Left renal pelvis (tissue), 4 donors: ENCODE results near the gene PIM3. TPM values are rescaled to one million over a fixed set of nuclear protein-coding genes. Genes with fewer than 3 reads are reported as not detected.
A peak's percentile ranks its signal among the peaks of the same experiment; 100 is the strongest.

Source experiments
- DNase-seq, 4 donors: peaks; one replicate each; pipeline ENCODE4 v3.0.0-alpha.2; 2013; ENCODE audit warnings: low read depth in 4 of 4, low spot score in 3 of 4
- polyA plus RNA-seq, 4 donors: library from polyadenylated mRNA; unstranded; fragments of 120-200 nt; gene quantifications; one replicate each; pipeline ENCODE4 v1.2.1, GENCODE V29; 2013; ENCODE audit not compliant: insufficient read length in 4 of 4

PIM3 gene
- polyA plus RNA-seq, 4 donors, result 13.8 to 26.2 (median 15.3) TPM

DNA sequence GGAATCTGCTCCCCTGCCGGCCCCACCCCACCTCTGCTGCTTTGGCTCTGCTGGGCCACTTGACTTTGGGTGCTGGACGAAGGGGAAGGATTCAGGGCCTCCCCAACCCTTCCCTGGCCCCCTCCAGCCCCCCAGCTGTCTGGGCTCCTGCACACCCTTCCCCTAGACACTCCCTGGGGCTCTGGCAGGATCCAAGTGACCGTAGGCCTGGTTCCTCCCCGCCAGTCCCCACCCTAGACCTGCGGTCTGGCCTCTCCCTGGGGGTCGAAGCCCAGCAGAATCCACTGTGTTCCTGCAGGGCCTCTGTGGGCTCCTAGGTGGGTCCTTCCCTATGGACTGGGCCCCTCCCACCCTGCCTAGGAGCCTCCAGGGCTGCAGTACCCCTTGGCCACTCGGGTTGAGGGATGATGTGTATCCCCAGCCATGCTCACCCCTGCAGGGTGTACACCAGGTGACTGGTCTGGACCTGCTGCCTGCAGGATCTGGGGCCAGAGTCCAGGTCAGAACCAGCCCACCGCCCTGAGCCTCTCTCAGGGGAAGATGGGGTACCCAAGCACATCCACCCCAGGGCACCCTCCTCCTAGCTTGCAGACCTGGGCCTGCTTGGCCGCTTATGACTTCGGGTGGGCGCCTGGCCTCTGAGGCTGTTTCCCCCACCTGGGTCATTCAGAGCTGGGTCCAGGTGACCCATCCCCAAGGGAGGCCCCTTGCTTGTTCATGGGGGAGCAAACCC lies 5.6 kb downstream of the PIM3 start:
- no peak for DNase-seq

- no peak for DNase-seq
Observed at GRCh38 chr22:49966774-49967705, 6.5 kb downstream of the PIM3 start.

DNA sequence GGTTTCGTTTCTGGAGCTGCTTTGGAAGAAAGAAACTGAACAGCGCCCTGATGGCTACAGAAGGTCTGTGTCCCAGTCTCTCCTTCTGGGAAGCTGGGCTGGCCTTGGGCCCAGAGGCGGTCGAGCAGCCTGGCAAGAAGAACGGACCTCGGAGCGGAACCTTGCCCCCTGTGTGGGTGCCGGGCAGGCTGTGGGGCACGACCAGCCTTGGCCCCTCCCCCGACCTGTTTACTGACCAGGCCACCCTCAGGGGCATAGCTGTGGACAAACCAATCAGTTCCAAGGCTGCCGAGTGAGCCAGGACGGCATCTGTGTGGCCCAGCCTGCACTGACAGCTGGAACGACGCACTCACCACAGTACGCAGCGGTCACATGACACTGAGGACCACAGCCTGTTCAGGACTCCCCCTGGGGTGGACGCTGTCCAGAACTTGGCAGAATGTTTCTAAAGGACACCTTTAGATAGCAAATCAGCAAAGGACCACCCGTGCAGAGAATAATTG lies 7.2 kb downstream of the PIM3 start:
- DNase-seq, result no peak

DNA sequence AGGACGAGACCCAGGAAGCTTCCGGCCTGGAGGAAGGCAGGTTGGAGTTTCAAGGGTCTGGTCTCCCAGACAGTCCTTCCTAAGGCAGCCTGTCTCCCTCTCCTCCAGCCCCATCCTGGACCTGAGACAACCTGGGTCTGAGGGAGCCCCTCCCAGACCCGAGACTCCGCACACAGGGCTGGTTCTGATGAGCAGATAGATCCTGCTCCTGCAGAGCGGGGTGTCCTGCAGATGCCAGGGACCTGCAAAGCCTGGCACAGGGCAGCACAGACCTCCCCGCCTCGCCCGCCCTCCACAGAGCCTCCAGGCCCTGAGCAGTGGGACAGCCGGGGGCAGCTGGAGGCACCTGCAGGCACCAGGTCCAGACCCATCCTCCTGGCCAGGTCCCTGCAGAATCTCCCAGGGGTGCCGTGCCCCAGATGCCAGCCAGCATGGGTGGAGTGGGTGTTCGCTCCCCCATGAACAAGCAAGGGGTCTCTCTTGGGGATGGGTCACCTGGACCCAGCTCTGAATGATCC lies 7.8 kb downstream of the PIM3 start:
- DNase-seq, result no peak

- DNase-seq, result no peak
Observed at GRCh38 chr22:49968831-49969661, 8.5 kb downstream of the PIM3 start.

GRCh38 chr22:49969751-49970527 lies 9.4 kb downstream of the PIM3 start:
- DNase-seq, result no peak

DNA sequence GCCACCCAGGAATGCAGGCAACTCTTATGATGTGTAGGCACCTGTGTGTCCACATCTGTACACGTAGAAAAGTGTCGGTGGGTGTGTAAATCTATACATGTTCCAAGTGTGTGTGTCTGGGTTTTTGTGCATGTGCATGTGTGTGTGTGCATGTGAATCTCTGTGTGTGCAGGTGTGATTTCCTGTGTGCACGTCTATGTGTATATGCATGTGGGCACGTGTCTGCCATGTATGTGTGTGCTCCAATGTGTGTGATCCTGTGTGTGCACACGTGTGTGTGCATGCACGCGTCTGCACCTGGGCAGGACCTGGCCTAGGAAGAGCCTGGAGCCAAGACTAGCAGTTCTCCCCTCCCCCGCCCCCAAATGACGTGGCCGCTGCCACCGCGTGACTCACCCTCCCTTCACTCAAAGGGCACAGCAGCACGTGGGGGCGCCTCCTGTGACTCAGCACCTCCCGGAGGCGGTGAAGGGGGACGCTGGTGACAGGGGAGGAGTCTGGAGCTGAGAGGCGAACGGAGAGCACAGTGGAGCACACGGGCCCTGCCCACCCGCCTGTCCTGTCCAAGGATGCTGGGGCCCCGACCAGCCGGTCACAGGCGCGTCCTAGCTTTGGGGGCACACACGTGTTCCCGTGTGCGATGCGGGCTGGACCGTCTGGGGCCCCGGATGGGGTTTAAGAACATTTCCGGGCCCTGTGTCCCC lies 10.1 kb downstream of the PIM3 start:
- DNase-seq, result peak in 3 of 4 donors; percentile 65 to 80 (median 79)

- no peak for DNase-seq
Observed at GRCh38 chr22:49971232-49972162, 10.9 kb downstream of the PIM3 start.

- no peak for DNase-seq
Observed at GRCh38 chr22:49972163-49973017, 11.8 kb downstream of the PIM3 start.

- no peak for DNase-seq
Observed at GRCh38 chr22:49973018-49973961, 12.7 kb downstream of the PIM3 start.

- DNase-seq, result no peak
Observed at GRCh38 chr22:49975543-49976389, 15.2 kb downstream of the PIM3 start.

GRCh38 chr22:49976439-49977175 lies 16.0 kb downstream of the PIM3 start:
- DNase-seq, result no peak

- no peak for DNase-seq
Observed at GRCh38 chr22:49977578-49977977, 17.0 kb downstream of the PIM3 start.

- no peak for DNase-seq
Observed at GRCh38 chr22:49979587-49980264, 19.2 kb downstream of the PIM3 start.
